ENCODE measurements around the gene TRIL. TPM values are rescaled to one million over a fixed set of nuclear protein-coding genes. Genes with fewer than 3 reads are reported as not detected.

TRIL gene
- total and polyA plus RNA-seq, 2 of the 13 experiments (the other 11 are each of a cell fraction or from before 2014, with no cell fraction given): 0.18 to 0.40 TPM

DNA sequence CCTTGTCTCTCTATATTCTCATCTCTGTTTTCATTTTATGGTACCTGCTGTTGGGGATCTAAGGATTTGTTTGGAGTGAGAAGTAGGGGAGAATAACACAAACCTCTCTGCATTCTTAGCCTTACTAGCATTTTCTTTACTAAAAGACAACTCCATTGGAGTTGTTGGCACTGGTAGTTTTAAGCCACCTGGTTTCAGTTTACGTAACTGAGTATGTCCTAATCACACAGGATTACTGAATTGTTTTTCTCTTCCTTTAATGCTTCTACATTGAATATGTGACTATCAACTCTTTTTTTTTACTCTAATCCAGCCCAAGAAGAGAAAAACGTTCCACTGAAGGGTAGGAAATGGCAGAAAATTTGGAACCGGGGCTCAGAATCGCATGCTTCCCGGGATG, 30.0 kb upstream of the TRIL start (continued):
- TF ChIP-seq, protein P1, sequence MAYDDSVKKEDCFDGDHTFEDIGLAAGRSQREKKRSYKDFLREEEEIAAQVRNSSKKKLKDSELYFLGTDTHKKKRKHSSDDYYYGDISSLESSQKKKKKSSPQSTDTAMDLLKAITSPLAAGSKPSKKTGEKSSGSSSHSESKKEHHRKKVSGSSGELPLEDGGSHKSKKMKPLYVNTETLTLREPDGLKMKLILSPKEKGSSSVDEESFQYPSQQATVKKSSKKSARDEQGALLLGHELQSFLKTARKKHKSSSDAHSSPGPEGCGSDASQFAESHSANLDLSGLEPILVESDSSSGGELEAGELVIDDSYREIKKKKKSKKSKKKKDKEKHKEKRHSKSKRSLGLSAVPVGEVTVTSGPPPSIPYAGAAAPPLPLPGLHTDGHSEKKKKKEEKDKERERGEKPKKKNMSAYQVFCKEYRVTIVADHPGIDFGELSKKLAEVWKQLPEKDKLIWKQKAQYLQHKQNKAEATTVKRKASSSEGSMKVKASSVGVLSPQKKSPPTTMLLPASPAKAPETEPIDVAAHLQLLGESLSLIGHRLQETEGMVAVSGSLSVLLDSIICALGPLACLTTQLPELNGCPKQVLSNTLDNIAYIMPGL (CRISPR knock-in tag; IDR thresholded peaks at IDR 0.05; ENCODE audit: borderline replicate concordance in 1 of 2, low read depth in 1 of 2): no peak
- TF ChIP-seq ESRRA (CRISPR knock-in tag; IDR thresholded peaks at IDR 0.05; ENCODE audit: low read depth) (no peak), SP2 (CRISPR knock-in tag; IDR thresholded peaks at IDR 0.05) (no peak), ZNF234 (CRISPR knock-in tag; conservative IDR thresholded peaks at IDR 0.05) (no peak), ZNF235 (CRISPR knock-in tag; IDR thresholded peaks at IDR 0.05; ENCODE audit: borderline replicate concordance) (no peak), ZBTB42 (CRISPR knock-in tag; IDR thresholded peaks at IDR 0.05) (no peak)
- TF ChIP-seq, protein P2, sequence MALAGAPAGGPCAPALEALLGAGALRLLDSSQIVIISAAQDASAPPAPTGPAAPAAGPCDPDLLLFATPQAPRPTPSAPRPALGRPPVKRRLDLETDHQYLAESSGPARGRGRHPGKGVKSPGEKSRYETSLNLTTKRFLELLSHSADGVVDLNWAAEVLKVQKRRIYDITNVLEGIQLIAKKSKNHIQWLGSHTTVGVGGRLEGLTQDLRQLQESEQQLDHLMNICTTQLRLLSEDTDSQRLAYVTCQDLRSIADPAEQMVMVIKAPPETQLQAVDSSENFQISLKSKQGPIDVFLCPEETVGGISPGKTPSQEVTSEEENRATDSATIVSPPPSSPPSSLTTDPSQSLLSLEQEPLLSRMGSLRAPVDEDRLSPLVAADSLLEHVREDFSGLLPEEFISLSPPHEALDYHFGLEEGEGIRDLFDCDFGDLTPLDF (CRISPR knock-in tag; IDR thresholded peaks at IDR 0.05): no peak

DNA sequence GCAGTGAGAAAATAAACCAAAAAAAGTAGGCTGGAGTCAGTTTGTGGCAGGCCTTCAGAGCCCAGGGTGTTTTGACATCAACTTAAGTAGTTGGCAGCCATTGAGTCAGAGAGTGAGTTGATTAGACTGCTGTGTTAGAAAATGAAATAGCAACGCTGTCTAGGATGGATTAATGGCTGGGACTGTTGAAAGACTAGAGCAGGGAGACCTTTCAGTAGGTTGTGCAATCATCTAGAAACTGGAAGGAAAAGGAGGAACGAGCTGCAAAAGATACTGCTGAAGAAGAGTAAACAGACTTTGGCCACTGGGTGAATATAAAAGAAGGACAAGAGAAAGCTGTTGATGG, 28.6 kb upstream of the TRIL start:
- 6% methylated on average over 2 of the region's 2 CpGs for WGBS (ENCODE audit: low lambda C conversion rate)
- Histone ChIP-seq H2AFZ (ENCODE audit: low read length) (no peak overlapping the region), H3K9ac (ENCODE audit: insufficient read depth, low read depth, low read length) (no peak overlapping the region), H3K4me3 (replicated peaks in 1 of 3; ENCODE audit: insufficient read depth in 1 of 3, low read depth in 2 of 3, low read length in 3 of 3) (no peak overlapping the region), H3K27ac (ENCODE audit: extremely low read length, insufficient read depth, low read length) (no peak overlapping the region), H3K36me3 (replicated peaks in 1 of 2; ENCODE audit: control insufficient read depth in 1 of 2, insufficient read depth in 2 of 2, low read length in 2 of 2) (no peaks in the 10 kb centered on the region), H3K27me3 (ENCODE audit: control insufficient read depth in 1 of 2, insufficient read depth in 2 of 2, low read length in 2 of 2) (no peaks in the 10 kb centered on the region), H3K9me3 (ENCODE audit: low read length) (no peaks in the 10 kb centered on the region), H4K20me1 (ENCODE audit: insufficient read depth, low read length) (no peaks in the 10 kb centered on the region), H3K4me2 (ENCODE audit: low read depth, low read length) (no peak overlapping the region), H3K79me2 (ENCODE audit: insufficient read depth, low read length) (no peaks in the 10 kb centered on the region), H3K4me1 (ENCODE audit: insufficient read depth, low read length) (peaks cover 14% of the 10 kb centered on the region; the same call in 1 of the 2 replicates)
- BruUV-seq (replicated peaks): no TSS peak
- ChIA-PET POLR2A (no interaction called here), CTCF (ENCODE audit: low intra/inter-chr PET ratio, low total read pairs) (no interaction called here)
- intact Hi-C loops (cut with micrococcal nuclease; ENCODE audit: unreplicated experiment): no loop called here
- ATAC-seq: no peak; the same call in 2 of the 3 replicates
- DNase-seq (ENCODE audit: low spot score): no peak
- peak; percentile 88 for TF ChIP-seq CEBPB (IDR thresholded peaks at IDR 0.05; ENCODE audit: borderline replicate concordance, low read depth, low read length)
- TF ChIP-seq RNF2 (conservative IDR thresholded peaks at IDR 0.05; ENCODE audit: low read depth): no peak
- peak; percentile 59; the same call in 1 of the 2 replicates for TF ChIP-seq CEBPG (CRISPR knock-in tag; IDR thresholded peaks at IDR 0.05)
- TF ChIP-seq NCOR1 (IDR thresholded peaks at IDR 0.05; ENCODE audit: borderline replicate concordance, low read length): no peak
- FAIRE-seq: peak; percentile 28
- in situ Hi-C loops (cut with HindIII; ENCODE audit: extremely low pct_ligation_motif_present, low pct_unique_long_range_greater_than_20kb): no loop called here

Measured in HepG2 (cell line).